Stimulated activated CD8-positive, alpha-beta memory T cell treated with anti-CD3 and anti-CD28 coated beads, Interleukin-15, amount 100 ng/mL, for 24 hours (primary cell): Measurements from ENCODE around the gene PVALB.
A peak's percentile ranks its signal among the peaks of the same experiment; 100 is the strongest.

Experiments used
- DNase-seq: peaks from one replicate; pipeline ENCODE4 v3.0.0-alpha.2; 2020; ENCODE audit warnings: low read depth

The PVALB gene

GRCh38 chr22:36816636-36817524 lies at the start of gene PVALB:
Gene PVALB, minus strand, starts transcription at chr22:36817035. Its CDS starts 30 bp downstream, at chr22:36817005.
- DNase-seq, result no peak

DNA sequence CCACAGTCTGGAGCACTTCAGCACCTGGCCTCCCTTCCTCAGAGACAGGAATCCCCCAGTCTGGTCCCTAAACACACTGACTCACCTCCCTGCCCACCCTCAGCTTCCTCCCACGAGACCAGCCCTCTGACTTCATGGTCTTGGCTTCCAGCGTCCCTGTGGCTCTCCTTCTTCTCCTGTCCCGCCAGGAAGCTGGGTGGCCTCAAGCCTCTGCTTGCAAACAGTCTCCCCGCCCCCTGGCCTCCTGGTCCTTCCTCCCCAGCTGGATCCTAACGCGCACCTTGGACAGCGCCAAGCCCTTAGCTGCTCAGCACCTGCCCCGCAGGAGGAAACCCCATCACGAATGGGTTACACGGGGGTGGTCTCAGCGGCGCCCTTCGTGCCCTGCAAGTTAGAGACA lies 48.5 kb upstream of the PVALB start:
- no peak for DNase-seq

- DNase-seq, result no peak
These were observed 47.8 kb upstream of the PVALB start for GRCh38 chr22:36864454-36865215.

DNA sequence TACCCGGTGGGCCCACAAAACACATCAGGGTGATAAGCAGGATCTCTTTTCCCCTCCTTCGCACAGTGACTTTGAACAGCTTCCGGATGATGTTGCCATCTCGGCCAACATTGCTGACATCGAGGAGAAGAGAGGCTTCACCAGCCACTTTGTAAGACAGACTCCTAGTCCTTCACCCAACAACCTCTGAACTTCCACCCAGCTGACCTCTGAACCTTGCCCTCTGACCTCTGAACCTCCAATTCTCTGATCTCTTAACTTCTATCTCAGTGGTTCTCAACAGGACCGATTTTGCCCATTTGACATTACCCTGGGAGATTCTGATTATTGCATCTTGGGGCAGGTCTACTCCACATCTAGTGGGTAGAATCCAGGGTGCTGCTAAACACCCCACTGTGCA lies 47.1 kb upstream of the PVALB start:
- DNase-seq, result no peak

- DNase-seq, result no peak
These were observed 46.4 kb upstream of the PVALB start for GRCh38 chr22:36863281-36863680.

DNA sequence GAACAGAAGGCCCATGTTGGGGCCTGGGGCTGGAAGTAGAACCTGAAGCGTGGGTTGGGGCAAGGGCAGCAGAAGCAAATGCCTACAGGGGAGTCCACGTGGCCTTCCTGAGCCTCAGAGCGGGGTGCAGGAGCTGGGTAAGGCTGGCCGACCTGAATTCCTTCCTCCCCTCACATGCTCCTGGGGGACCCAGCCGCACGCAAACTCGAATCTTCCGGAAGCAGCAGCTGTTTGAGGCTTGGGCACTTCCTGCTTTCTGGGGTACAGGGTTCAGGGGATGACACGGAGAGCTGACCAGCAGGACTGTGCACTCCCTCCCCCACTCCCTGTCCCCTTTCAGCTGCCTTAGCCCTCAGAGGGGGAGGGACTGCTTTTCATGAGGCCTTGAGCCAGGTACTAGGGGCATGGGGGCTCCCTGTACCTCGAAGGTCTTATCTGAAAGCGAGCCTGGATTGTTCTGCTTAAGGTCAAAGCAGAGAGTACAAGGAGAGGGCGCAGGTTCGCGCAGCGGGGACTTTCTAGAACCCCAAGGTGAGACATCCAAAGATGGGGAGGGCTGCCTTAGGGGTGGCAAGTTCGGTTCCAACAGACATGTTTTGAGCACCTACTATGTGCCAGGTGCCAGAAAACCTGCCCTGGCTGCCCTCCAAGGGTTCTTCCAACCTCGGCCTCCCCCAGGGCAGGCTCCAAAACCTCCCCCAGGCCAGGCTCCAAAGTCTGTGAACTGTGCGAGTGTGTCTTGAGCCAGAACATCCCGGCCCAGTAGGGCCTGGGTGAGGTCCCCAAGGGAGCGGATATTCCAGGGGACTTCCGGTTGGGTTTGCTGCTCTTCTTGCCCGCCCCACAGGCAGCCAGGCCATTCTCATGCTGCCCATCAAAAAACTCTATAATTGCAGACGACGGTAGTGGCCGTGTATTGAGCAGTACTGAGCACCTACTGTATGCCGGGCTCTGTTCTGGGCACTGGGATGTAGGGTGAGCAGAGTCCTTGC lies 45.7 kb upstream of the PVALB start:
- no peak for DNase-seq

DNA sequence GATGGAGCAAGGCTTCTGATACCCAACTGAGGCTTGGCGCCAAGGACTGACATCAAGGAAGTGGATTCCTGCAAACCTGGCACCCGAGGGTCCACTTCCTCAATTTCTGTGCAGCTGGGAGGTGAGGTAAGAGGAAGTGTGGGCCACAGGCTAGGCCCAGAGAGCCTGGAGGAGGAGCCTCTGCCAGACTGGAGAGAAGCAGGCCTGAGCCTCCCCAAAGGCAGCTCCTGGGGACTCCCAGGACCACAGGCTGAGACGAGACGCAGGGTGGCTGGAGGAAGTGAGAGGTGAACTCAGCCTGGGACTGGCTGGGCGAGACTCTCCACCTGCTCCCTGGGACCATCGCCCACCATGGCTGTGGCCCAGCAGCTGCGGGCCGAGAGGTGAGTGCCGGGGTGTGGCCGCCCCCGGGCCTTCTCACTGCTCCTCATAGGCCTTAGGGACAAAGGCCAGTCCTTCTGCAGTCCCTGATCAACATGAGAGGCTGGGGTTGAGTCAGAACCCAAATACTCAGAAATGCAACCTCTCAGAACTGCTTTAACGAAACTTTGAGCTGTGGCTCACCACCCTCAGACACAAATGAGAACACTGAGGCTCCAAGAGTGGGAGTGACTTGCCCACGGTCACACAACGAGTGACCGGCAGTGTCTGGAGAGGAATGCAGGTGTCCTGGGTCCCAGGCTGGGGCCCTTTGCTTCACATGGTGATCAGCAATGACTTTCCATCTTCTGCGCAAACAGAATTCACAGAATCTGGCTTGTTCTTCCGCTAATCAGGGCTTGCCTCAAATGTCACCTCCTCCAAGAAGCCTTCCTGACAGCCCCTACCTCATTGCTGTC lies 44.2 kb upstream of the PVALB start, which contains the start of gene NCF4:
Gene NCF4 (plus strand): TSS at position 186 of the 839 bp plus-strand sequence. CDS start 166 bp downstream, at position 352.
- DNase-seq, result no peak

- DNase-seq, result no peak
These were observed 43.6 kb upstream of the PVALB start for GRCh38 chr22:36860438-36860820.

- no peak for DNase-seq
These were observed 43.2 kb upstream of the PVALB start for GRCh38 chr22:36860017-36860416.

DNA sequence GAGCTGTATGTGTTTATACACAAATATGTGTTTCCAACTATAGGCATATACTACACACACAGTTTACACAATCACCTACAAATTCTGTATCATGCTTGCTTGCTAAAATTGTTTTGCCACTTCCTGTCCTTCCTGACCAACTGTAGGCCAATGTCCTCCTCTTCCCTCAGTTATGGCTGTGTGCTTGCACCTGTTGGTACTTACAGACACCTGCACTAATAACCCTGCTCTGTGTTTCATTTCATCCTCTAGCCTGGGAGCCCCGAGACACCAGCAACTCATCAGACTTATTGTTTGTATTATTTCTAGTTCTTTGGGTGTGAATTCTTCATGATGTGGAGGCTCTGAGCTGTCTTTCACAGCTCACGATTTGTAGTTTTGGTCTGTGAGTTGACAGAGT lies 42.1 kb upstream of the PVALB start:
- DNase-seq, result no peak

DNA sequence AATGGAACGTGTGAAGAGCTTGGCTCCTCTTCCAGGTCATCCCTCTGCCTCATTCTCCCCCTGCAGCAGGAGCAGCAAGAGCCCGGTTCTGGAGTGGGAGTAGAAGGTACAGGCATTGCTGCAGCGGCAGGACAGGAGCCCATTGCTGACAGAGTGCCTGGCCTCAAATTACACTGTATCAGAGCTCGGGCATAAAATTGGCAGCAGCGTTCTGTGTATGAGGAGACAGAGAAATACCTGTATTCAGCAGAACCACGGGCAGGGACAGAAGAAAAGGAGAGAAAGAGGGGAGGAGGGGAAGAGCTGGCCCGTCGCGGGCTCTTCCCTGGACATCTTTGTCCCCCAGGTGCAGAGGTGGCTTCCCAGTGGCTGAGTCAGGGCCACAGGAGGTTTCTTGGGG lies 41.3 kb upstream of the PVALB start:
- DNase-seq, result no peak

GRCh38 chr22:36856792-36857135 lies 39.9 kb upstream of the PVALB start:
- DNase-seq, result no peak

- peak; percentile 99 for DNase-seq
These were observed 39.4 kb upstream of the PVALB start for GRCh38 chr22:36856121-36856791.

DNA sequence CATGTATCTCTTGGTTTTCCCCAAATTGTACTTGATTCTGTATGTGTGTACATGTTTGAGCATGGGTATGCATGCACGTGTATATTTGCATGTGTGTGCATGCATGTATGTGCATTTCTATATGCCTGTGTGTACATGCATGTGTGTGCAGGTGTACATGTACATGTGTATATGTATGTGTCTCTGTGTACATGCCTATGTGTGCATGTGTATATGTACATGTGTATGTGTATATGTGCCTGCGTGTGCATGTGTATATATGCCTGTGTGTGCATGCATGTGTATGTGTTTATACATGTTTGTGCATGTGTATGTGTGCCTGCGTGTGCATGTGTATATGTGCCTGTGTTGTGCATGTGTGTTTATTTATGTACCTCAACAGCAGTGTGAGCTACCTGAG lies 38.6 kb upstream of the PVALB start:
- DNase-seq, result no peak

GRCh38 chr22:36853407-36854099 lies 36.7 kb upstream of the PVALB start:
- DNase-seq, result peak; percentile 72

- DNase-seq, result no peak
These were observed 35.5 kb upstream of the PVALB start for GRCh38 chr22:36852056-36852973.

GRCh38 chr22:36850682-36851081 lies 33.8 kb upstream of the PVALB start:
- no peak for DNase-seq

DNA sequence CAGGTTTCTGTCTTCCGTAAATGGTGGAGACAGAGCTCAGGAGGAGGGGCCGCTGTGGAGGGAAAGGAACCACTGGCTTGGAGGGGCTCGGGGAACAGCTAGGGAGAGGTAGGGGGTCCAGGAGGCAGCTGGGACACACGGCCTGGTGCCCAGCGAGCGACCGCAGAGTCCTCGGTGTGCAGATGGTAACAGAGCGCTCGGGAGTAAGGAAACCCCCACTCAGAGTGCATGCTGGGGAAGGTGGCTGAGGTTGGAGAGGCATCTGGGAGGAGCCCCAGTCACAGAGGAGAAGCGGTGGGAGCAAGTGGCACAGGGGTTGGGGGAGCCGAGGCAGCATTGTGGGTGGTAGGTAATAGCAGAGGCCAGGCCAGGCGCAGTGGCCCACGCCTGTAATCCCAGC lies 33.2 kb upstream of the PVALB start:
- DNase-seq, result no peak

GRCh38 chr22:36846949-36847348 lies 30.1 kb upstream of the PVALB start:
- DNase-seq, result no peak
